SHP77 treated with DMSO at 0.1 percent for 48 hours (cell line): ENCODE data around the gene MNS1.
"Not testable (repeated sequence)": the region's sequence is repeated elsewhere in the genome, so short reads cannot be mapped to it uniquely, and the experiment has no call there.

Experiments used
- DNase-seq: peaks from one replicate; lab custom pipeline; 2025; lab: John Stamatoyannopoulos, UW

The MNS1 gene

GRCh38 chr15:56445746-56446145 lies 19.2 kb downstream of the MNS1 start:
- DNase-seq = no peak

GRCh38 chr15:56442354-56442753 lies 22.6 kb downstream of the MNS1 start:
- DNase-seq = no peak

- no peak for DNase-seq
Observed at GRCh38 chr15:56440214-56440770, 24.6 kb downstream of the MNS1 start.

- DNase-seq = no peak
Observed at GRCh38 chr15:56432304-56432703, 32.6 kb downstream of the MNS1 start.

- DNase-seq = peak; percentile 37
Observed at GRCh38 chr15:56428821-56429458, 36.0 kb downstream of the MNS1 start.

DNA sequence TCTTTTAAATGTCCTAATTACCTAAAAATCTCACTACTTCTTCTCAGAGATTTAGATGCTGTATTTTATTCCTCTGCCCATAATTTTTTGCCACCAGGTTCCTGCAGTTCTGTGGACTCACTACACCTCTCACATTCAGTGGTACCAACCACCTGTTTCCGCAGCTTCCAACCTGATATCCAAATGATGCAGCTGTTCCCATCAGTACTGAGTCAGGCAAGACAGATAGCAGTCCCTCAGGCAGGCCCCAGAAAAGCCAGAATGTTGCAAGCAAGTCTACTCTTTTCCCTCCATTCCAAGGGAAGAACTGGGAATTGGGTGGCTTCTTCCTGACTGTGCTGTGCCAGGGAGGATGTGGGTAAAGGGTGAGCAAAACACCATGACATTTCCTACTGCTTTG lies 39.0 kb downstream of the MNS1 start:
- no peak for DNase-seq

GRCh38 chr15:56425276-56425675 lies 39.7 kb downstream of the MNS1 start:
- no peak for DNase-seq

- not testable (repeated sequence) for DNase-seq
Observed at GRCh38 chr15:56413114-56413733, 51.7 kb downstream of the MNS1 start.

DNA sequence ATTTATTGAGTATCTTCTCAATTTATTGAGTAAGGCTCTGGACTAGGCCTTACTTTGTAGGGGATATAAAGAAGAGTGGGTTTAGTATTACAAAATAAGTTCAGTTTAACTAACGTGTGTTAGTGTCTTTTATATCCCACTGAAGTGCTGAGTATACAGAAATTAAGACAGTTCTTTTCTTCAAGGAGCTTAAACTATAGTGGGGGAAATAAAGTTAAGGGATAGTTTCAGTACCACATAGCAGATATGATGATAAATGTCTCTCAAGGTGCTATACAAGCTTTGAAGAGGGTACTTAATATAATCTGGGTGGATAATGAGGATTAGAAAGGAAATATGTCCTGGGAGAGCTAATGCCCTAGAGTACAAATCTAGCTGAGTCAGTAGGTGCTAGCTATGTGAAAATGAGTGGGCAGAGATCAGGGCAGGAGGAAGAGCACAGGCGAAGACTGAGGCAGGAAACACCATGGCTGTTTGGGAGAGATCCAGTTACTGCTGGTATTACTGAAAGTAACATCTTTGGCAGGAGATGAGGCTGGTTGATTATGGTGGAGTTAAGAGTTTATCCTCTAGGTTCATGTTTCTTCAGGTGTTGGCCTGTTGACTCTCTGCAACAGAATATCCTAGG lies 53.7 kb downstream of the MNS1 start:
- no peak for DNase-seq

DNA sequence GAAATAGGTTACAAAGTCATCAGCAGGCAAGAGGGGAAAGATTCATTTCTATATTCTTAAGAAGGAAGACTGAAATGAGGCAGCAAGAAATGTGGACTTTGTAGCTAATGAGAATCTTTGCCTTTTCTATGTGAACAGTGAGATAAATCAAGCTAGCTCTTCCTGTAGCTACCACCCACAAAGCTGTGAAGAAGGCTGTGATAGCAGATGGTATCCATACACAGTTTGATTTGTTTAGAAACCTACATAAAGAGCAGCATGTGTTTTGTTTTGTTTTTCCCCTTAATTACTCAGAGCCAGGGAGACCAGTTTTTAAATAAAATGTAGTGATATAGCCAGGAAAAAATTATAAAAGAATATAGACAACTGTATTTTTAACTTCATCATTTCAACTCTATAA lies 54.2 kb downstream of the MNS1 start:
- no peak for DNase-seq

- DNase-seq = not testable (repeated sequence)
Observed at GRCh38 chr15:56399209-56399608, 65.7 kb downstream of the MNS1 start.

- DNase-seq = not testable (repeated sequence)
Observed at GRCh38 chr15:56397325-56397724, 67.6 kb downstream of the MNS1 start.

DNA sequence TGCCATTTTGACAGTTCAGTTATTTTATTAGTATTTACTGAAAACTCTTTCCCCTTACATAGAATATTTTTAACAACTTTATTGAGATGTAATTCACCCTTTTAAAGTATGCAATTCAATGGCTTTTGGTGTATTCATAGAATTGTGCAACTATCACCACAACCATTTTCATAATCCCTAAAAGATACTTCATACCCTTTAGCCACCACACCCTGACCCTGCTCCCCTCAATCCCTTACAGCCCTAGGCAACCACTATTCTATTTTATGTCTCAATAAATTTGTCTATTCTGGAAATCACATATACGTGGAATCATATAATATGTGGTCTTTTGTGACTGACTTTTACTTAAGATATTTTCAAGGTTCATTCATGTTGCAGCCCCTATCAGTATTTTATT lies 70.0 kb downstream of the MNS1 start:
- DNase-seq = no peak

- no peak for DNase-seq
Observed at GRCh38 chr15:56393277-56393676, 71.7 kb downstream of the MNS1 start.

GRCh38 chr15:56390739-56391267 lies 74.1 kb downstream of the MNS1 start:
- DNase-seq = no peak

DNA sequence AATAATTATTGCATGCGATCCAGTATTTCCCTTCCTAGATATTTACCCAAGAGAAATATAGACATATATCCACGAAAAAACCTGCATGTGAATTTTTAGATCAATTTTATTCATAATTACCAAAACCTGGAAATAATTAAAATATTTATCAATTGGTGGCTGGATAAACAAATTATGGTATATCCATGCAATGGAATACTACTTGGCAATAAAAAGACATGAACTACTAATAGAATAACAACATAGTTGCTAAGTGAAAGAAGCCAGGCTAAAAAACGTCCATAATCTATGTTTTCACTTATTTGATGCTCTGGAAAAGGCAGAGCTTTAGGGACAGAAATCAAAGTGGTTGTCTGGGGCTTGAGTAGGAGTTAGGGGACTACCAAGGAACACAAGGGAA lies 79.0 kb downstream of the MNS1 start:
- DNase-seq = no peak

DNA sequence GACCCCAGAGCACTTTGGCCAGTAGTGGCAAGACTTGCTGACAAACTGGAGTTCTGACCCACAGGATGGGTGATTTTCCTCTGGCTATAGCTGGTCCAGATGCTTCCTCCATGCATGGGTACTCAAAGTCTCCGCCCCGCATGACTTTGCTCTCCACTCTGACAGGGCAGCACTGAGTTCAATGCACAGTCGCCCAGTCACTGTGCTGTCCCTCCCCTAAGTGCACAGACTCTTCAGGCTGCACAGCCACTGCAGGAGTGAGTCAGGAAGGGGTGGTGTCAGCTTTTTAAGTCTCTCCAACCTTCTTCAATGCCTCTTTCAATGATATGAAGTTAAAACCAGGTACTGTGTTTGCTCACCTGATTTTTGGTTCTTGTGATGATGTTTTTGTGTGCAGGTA lies 81.9 kb downstream of the MNS1 start:
- no peak for DNase-seq
